Measurements from ENCODE around the gene ZRANB3.

- TF ChIP-seq ZNF530 (tag by site-specific recombination; IDR thresholded peaks at IDR 0.05; ENCODE audit: low read depth) (no peak), KLF8 (tag by site-specific recombination; IDR thresholded peaks at IDR 0.05) (no peak), PBX3 (CRISPR knock-in tag; IDR thresholded peaks at IDR 0.05) (no peak), CTCF (tag by site-specific recombination; IDR thresholded peaks at IDR 0.05) (no peak), YY1 (tag by site-specific recombination; IDR thresholded peaks at IDR 0.05) (no peak), REST (tag by site-specific recombination; IDR thresholded peaks at IDR 0.05) (no peak), ZNF514 (tag by site-specific recombination; IDR thresholded peaks at IDR 0.05) (no peak), ZNF76 (tag by site-specific recombination; IDR thresholded peaks at IDR 0.05; ENCODE audit: borderline replicate concordance, low read depth) (no peak), ZNF18 (tag by site-specific recombination; IDR thresholded peaks at IDR 0.05) (no peak), TCF7L2 (IDR thresholded peaks at IDR 0.05; ENCODE audit: borderline replicate concordance, low read depth, low read length) (no peak)
- TF ChIP-seq, protein P1, sequence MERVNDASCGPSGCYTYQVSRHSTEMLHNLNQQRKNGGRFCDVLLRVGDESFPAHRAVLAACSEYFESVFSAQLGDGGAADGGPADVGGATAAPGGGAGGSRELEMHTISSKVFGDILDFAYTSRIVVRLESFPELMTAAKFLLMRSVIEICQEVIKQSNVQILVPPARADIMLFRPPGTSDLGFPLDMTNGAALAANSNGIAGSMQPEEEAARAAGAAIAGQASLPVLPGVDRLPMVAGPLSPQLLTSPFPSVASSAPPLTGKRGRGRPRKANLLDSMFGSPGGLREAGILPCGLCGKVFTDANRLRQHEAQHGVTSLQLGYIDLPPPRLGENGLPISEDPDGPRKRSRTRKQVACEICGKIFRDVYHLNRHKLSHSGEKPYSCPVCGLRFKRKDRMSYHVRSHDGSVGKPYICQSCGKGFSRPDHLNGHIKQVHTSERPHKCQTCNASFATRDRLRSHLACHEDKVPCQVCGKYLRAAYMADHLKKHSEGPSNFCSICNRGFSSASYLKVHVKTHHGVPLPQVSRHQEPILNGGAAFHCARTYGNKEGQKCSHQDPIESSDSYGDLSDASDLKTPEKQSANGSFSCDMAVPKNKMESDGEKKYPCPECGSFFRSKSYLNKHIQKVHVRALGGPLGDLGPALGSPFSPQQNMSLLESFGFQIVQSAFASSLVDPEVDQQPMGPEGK (tag by site-specific recombination; IDR thresholded peaks at IDR 0.05), result no peak
These were observed 26.5 kb upstream of the ZRANB3 start for GRCh38 chr2:135557530-135557929.
